HCT116 (cell line): ENCODE data around the gene ATP6AP1.

Experiments
- EGR1 ChIP-seq: IDR thresholded peaks from 2 replicates; pipeline ENCODE4 v1.6.1; 2012; ENCODE audit warnings: low read depth
- EZH2phosphoT487 ChIP-seq: fragments of 200-600 bp; IDR thresholded peaks from 2 replicates; pipeline ENCODE4 v1.6.1; 2018; ENCODE audit warnings: antibody characterized with exemption, borderline replicate concordance
- JUND ChIP-seq: IDR thresholded peaks from 2 replicates; pipeline ENCODE4 v1.6.1; 2012
- POLR2A ChIP-seq: IDR thresholded peaks from 2 replicates; pipeline ENCODE4 v1.7.0; 2011; ENCODE audit warnings: borderline replicate concordance; ENCODE audit not compliant: insufficient read depth, insufficient read length; ENCODE audit errors: extremely low read depth
- SP1 ChIP-seq: IDR thresholded peaks from 2 replicates; pipeline ENCODE4 v1.6.1; 2012; ENCODE audit warnings: low read depth
- SRF ChIP-seq: IDR thresholded peaks from 2 replicates; pipeline ENCODE4 v1.6.1; 2012; ENCODE audit warnings: low read depth
- ZNF274 ChIP-seq: fragments of 200-500 bp; sonication (Bioruptor generic); IDR thresholded peaks from 2 replicates; pipeline ENCODE4 v1.6.1; 2014; ENCODE audit warnings: mild to moderate bottlenecking, low read depth, low read length, inconsistent platforms
- TF ChIP-seq, protein P1 (sequence below), 3 experiments: fragments of 200-600 bp in 1 of 3; sonication (generic) in 1 of 3; IDR thresholded peaks in 2 of 3; conservative IDR thresholded peaks in 1 of 3; 2 replicates each; pipeline ENCODE4 v1.5.1; 2012 to 2017; ENCODE audit warnings: low read depth in 2 of 3, low read length in 2 of 3, antibody characterized with exemption in 1 of 3, borderline replicate concordance in 1 of 3, control low read depth in 1 of 3, mild to moderate bottlenecking in 1 of 3, mixed read lengths in 1 of 3, mixed run types in 1 of 3, moderate library complexity in 1 of 3; ENCODE audit not compliant: insufficient read depth in 1 of 3
- TF ChIP-seq, protein P2 (sequence below): IDR thresholded peaks from 2 replicates; pipeline ENCODE4 v1.6.1; 2012

DNA sequence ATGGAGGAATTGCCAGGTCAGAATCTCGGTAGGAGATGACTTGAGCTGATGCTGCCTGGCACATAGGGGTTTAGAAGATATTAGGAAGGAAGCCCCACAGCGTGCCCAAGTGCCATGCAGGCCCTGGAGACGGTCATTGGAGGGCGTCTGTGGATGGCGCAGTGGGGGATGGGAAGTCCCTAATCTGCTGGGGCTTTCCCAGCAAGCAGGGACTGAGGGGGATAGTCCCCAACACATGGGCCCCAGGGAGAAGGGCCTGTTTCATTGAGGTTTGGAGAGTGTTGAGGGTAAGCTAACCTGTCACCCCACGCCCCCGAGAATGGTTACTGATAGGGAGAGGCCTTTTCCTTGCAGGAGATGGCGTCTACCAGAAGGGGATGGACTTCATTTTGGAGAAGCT, 9.3 kb upstream of the ATP6AP1 start:
- TF ChIP-seq, protein P1, sequence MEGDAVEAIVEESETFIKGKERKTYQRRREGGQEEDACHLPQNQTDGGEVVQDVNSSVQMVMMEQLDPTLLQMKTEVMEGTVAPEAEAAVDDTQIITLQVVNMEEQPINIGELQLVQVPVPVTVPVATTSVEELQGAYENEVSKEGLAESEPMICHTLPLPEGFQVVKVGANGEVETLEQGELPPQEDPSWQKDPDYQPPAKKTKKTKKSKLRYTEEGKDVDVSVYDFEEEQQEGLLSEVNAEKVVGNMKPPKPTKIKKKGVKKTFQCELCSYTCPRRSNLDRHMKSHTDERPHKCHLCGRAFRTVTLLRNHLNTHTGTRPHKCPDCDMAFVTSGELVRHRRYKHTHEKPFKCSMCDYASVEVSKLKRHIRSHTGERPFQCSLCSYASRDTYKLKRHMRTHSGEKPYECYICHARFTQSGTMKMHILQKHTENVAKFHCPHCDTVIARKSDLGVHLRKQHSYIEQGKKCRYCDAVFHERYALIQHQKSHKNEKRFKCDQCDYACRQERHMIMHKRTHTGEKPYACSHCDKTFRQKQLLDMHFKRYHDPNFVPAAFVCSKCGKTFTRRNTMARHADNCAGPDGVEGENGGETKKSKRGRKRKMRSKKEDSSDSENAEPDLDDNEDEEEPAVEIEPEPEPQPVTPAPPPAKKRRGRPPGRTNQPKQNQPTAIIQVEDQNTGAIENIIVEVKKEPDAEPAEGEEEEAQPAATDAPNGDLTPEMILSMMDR (IDR thresholded peaks at IDR 0.05 in 2 of 3, conservative IDR thresholded peaks at IDR 0.05 in 1 of 3; ENCODE audit: borderline replicate concordance in 1 of 3, insufficient read depth in 1 of 3, low read depth in 2 of 3, low read length in 2 of 3): no peak
- TF ChIP-seq, protein P2, sequence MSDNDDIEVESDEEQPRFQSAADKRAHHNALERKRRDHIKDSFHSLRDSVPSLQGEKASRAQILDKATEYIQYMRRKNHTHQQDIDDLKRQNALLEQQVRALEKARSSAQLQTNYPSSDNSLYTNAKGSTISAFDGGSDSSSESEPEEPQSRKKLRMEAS: no peak
- TF ChIP-seq POLR2A: no peak
- no peak for TF ChIP-seq EZH2phosphoT487
- no peak for TF ChIP-seq ZNF274
- TF ChIP-seq JUND: no peak
- TF ChIP-seq SP1: no peak
- no peak for TF ChIP-seq SRF
- TF ChIP-seq EGR1: no peak
